H9 (cell line): ENCODE results near the gene IRX5. TPM values are rescaled to one million over a fixed set of nuclear protein-coding genes. Genes with fewer than 3 reads are reported as not detected.

ENCODE experiments used
- DNase-seq: peaks from one replicate; pipeline ENCODE4 v3.0.0-alpha.2; 2017
- H2AFZ ChIP-seq: one replicate; pipeline ENCODE4 v1.6.1; 2013; ENCODE audit warnings: mild to moderate bottlenecking, low read length, control low read depth, moderate library complexity
- H2AK5ac ChIP-seq: 2 replicates; pipeline ENCODE4 v1.6.1; 2013; ENCODE audit warnings: low read length, control low read depth, mixed read lengths; ENCODE audit not compliant: insufficient read length
- H2BK120ac ChIP-seq: one replicate; pipeline ENCODE4 v1.6.1; 2013; ENCODE audit warnings: low read depth, mild to moderate bottlenecking, low read length, control low read depth, inconsistent platforms; ENCODE audit not compliant: poor library complexity, severe bottlenecking
- H2BK12ac ChIP-seq: 2 replicates; pipeline ENCODE4 v1.6.1; 2013; ENCODE audit warnings: low read length, control low read depth, mixed read lengths, low read depth; ENCODE audit not compliant: insufficient read length
- H2BK15ac ChIP-seq: 2 replicates; pipeline ENCODE4 v1.6.1; 2013; ENCODE audit warnings: low read depth, low read length, control low read depth
- H2BK20ac ChIP-seq: one replicate; pipeline ENCODE4 v1.6.1; 2013; ENCODE audit warnings: low read depth, mild to moderate bottlenecking, low read length, control low read depth, inconsistent platforms; ENCODE audit not compliant: poor library complexity, severe bottlenecking
- H2BK5ac ChIP-seq: 2 replicates; pipeline ENCODE4 v1.6.1; 2013; ENCODE audit warnings: low read length, control low read depth, mixed read lengths; ENCODE audit not compliant: insufficient read length
- H3K14ac ChIP-seq: 2 replicates; pipeline ENCODE4 v1.6.1; 2013; ENCODE audit warnings: low read length, control low read depth; ENCODE audit not compliant: insufficient read depth
- H3K18ac ChIP-seq: 2 replicates; pipeline ENCODE4 v1.6.1; 2013; ENCODE audit warnings: low read depth, mild to moderate bottlenecking, mixed read lengths, low read length, control low read depth; ENCODE audit not compliant: insufficient read length
- H3K23ac ChIP-seq: 2 replicates; pipeline ENCODE4 v1.6.1; 2013; ENCODE audit warnings: low read length, control low read depth, mixed read lengths, low read depth; ENCODE audit not compliant: insufficient read length
- H3K23me2 ChIP-seq: 2 replicates; pipeline ENCODE4 v1.6.1; 2013; ENCODE audit warnings: low read depth, mild to moderate bottlenecking, mixed read lengths, low read length, control low read depth; ENCODE audit not compliant: insufficient read length, poor library complexity, severe bottlenecking
- H3K27ac ChIP-seq: 2 replicates; pipeline ENCODE4 v1.5.1; 2013; ENCODE audit warnings: low read length, control low read depth, mixed read lengths, low read depth; ENCODE audit not compliant: insufficient read length
- H3K27me3 ChIP-seq: 2 replicates; pipeline ENCODE4 v1.6.1; 2013; ENCODE audit warnings: low read length, control low read depth, inconsistent platforms; ENCODE audit not compliant: insufficient read depth
- H3K4ac ChIP-seq: 2 replicates; pipeline ENCODE4 v1.6.1; 2013; ENCODE audit warnings: low read depth, mild to moderate bottlenecking, control low read depth, inconsistent platforms, low read length, moderate library complexity
- H3K4me1 ChIP-seq: 2 replicates; pipeline ENCODE4 v1.6.1; 2013; ENCODE audit warnings: low read length, control low read depth, inconsistent platforms; ENCODE audit not compliant: insufficient read depth
- H3K4me2 ChIP-seq: 2 replicates; pipeline ENCODE4 v1.6.1; 2013; ENCODE audit warnings: low read length, control low read depth, mixed read lengths; ENCODE audit not compliant: insufficient read length, insufficient read depth
- H3K56ac ChIP-seq: 2 replicates; pipeline ENCODE4 v1.6.1; 2013; ENCODE audit warnings: low read depth, mild to moderate bottlenecking, mixed read lengths, low read length, control low read depth; ENCODE audit not compliant: insufficient read length
- H3K79me1 ChIP-seq: 2 replicates; pipeline ENCODE4 v1.6.1; 2013; ENCODE audit warnings: low read depth, mild to moderate bottlenecking, moderate library complexity, low read length, control low read depth, inconsistent platforms; ENCODE audit not compliant: insufficient read depth, poor library complexity, severe bottlenecking
- H3K79me2 ChIP-seq: 2 replicates; pipeline ENCODE4 v1.6.1; 2013; ENCODE audit warnings: low read length, control low read depth, inconsistent platforms; ENCODE audit not compliant: insufficient read depth
- H3K9ac ChIP-seq: 2 replicates; pipeline ENCODE4 v1.6.1; 2013; ENCODE audit warnings: low read length, control low read depth, mixed read lengths; ENCODE audit not compliant: insufficient read length; ENCODE audit errors: extremely low read depth
- H3K9me3 ChIP-seq: one replicate; pipeline ENCODE4 v1.6.1; 2013; ENCODE audit warnings: low read depth, low read length, inconsistent platforms; ENCODE audit not compliant: control insufficient read depth
- H3T11ph ChIP-seq: one replicate; pipeline ENCODE4 v1.6.1; 2013; ENCODE audit warnings: mild to moderate bottlenecking, low read length, control low read depth, inconsistent platforms
- H4K20me1 ChIP-seq: one replicate; pipeline ENCODE4 v1.6.1; 2013; ENCODE audit not compliant: control insufficient read depth, insufficient read length, insufficient read depth
- H4K5ac ChIP-seq: 2 replicates; pipeline ENCODE4 v1.6.1; 2013; ENCODE audit warnings: low read depth, mild to moderate bottlenecking, mixed read lengths, low read length, control low read depth; ENCODE audit not compliant: insufficient read length
- H4K8ac ChIP-seq: replicated peaks from 2 replicates; pipeline ENCODE4 v1.6.1; 2013; ENCODE audit warnings: low read length, control low read depth, mixed read lengths, low read depth; ENCODE audit not compliant: insufficient read length
- H4K91ac ChIP-seq: 2 replicates; pipeline ENCODE4 v1.6.1; 2013; ENCODE audit warnings: low read depth, mild to moderate bottlenecking, moderate library complexity, mixed read lengths, low read length, control low read depth; ENCODE audit not compliant: insufficient read length
- H3K27ac Mint-ChIP-seq, 3 experiments: 2 replicates in 2 of 3; 3 replicates in 1 of 3; pipeline ENCODE4 v1.8.0; 2020 to 2021; ENCODE audit warnings: mixed read lengths in 3 of 3, mild to moderate bottlenecking in 1 of 3, moderate library complexity in 1 of 3
- H3K27me3 Mint-ChIP-seq: 2 replicates; pipeline ENCODE4 v1.8.0; 2021; ENCODE audit warnings: low read depth, mild to moderate bottlenecking, moderate library complexity, mixed read lengths
- H3K36me3 Mint-ChIP-seq, 3 experiments: 2 replicates in 2 of 3; 3 replicates in 1 of 3; pipeline ENCODE4 v1.8.0; 2020 to 2021; ENCODE audit warnings: low read depth in 3 of 3, mixed read lengths in 3 of 3; ENCODE audit not compliant: insufficient read depth in 1 of 3
- H3K4me1 Mint-ChIP-seq, 2 experiments: 2 replicates each; pipeline ENCODE4 v1.8.0; 2020; ENCODE audit warnings: mixed read lengths in 2 of 2
- H3K4me3 Mint-ChIP-seq, 2 experiments: 2 replicates in 1 of 2; 3 replicates in 1 of 2; pipeline ENCODE4 v1.8.0; 2020 to 2021; ENCODE audit warnings: mild to moderate bottlenecking in 2 of 2, mixed read lengths in 2 of 2, moderate library complexity in 1 of 2
- H3K9me3 Mint-ChIP-seq, 2 experiments: 2 replicates in 1 of 2; 3 replicates in 1 of 2; pipeline ENCODE4 v1.8.0; 2020; ENCODE audit warnings: mild to moderate bottlenecking in 2 of 2, mixed read lengths in 2 of 2, moderate library complexity in 1 of 2
- WGBS: extraction: QIAGEN DNeasy Blood & Tissue Kit; methylation state at CpG from one replicate; pipeline ENCODE4 v1.1.7; 2013; ENCODE audit warnings: missing lambda C conversion rate, low lambda C conversion rate, mixed read lengths; ENCODE audit not compliant: insufficient read length; ENCODE audit errors: extremely low coverage; 5-methylcytosine and 5-hydroxymethylcytosine counted together
- total RNA-seq: library from RNA; stranded (reverse); gene quantifications from 2 replicates; pipeline ENCODE4 v1.2.1, GENCODE V29; 2021
- TF ChIP-seq, protein P1 (sequence below): fragments of 200-600 bp; sonication (generic); conservative IDR thresholded peaks from 3 replicates; pipeline ENCODE4 v1.8.0; 2021; ENCODE audit warnings: antibody characterized with exemption, mild to moderate bottlenecking

Gene IRX5
- total RNA-seq, 1 experiment from 2014 or later = 0.59 TPM

DNA sequence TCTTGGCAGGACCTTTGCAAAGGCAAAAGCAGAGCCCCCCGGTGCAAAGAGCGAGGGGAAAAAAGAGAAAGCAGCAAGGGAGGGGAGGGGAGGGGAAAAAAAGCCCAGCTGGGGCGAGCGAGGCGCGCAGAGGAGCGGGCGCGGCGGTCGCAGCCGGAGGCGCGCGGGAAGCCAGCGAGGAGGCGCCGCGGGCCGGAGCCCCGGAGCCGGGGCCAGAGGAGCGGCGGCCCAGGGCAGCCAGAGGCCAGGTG lies 129 bp downstream of the IRX5 start:
- Histone ChIP-seq H3T11ph (no peak overlapping the region), H3K79me1 (no peaks in the 10 kb centered on the region), H2AK5ac (no peak overlapping the region), H2BK15ac (no peak overlapping the region), H3K23me2 (peaks cover 36% of the 10 kb centered on the region), H3K4me1 (no peaks in the 10 kb centered on the region), H3K4ac (no peak overlapping the region), H3K4me2 (peak overlapping the region; percentile 78), H3K79me2 (no peaks in the 10 kb centered on the region), H2BK5ac (no peak overlapping the region), H4K20me1 (no peaks in the 10 kb centered on the region), H3K56ac (no peak overlapping the region), H4K8ac (no peak overlapping the region), H3K14ac (no peak overlapping the region), H3K23ac (no peak overlapping the region), H2BK20ac (no peak overlapping the region), H4K5ac (no peak overlapping the region), H3K27me3 (peaks cover 53% of the 10 kb centered on the region), H3K9ac (no peak overlapping the region), H2BK120ac (no peak overlapping the region), H4K91ac (no peak overlapping the region), H3K27ac (no peak overlapping the region), H2BK12ac (no peak overlapping the region), H3K18ac (no peak overlapping the region), H2AFZ (no peak overlapping the region), H3K9me3 (no peaks in the 10 kb centered on the region)
- Mint-ChIP-seq H3K4me1 (peaks cover 45 to 54% of the 10 kb centered on the region in 2 experiments), H3K27me3 (peaks cover 87% of the 10 kb centered on the region), H3K27ac (no peak overlapping the region), H3K9me3 (peaks cover 0 to 3% of the 10 kb centered on the region in 2 experiments; a peak in 4 of 5 replicates), H3K36me3 (no peaks in the 10 kb centered on the region; a peak in 2 of 7 replicates), H3K4me3 (peak overlapping the region; percentile 77 to 93)
- no peak for DNase-seq
- no CpG with 5 or more reads among the region's 24 CpGs for WGBS
- TF ChIP-seq, protein P1, sequence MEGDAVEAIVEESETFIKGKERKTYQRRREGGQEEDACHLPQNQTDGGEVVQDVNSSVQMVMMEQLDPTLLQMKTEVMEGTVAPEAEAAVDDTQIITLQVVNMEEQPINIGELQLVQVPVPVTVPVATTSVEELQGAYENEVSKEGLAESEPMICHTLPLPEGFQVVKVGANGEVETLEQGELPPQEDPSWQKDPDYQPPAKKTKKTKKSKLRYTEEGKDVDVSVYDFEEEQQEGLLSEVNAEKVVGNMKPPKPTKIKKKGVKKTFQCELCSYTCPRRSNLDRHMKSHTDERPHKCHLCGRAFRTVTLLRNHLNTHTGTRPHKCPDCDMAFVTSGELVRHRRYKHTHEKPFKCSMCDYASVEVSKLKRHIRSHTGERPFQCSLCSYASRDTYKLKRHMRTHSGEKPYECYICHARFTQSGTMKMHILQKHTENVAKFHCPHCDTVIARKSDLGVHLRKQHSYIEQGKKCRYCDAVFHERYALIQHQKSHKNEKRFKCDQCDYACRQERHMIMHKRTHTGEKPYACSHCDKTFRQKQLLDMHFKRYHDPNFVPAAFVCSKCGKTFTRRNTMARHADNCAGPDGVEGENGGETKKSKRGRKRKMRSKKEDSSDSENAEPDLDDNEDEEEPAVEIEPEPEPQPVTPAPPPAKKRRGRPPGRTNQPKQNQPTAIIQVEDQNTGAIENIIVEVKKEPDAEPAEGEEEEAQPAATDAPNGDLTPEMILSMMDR = no peak
